ENCODE data around the gene CWC27. TPM values are rescaled to one million over a fixed set of nuclear protein-coding genes. Genes with fewer than 3 reads are reported as not detected.

CWC27 gene
- total and polyA plus RNA-seq, 9 of the 15 experiments (the other 6 are each of a cell fraction or from before 2014, with no cell fraction given): 19.7 to 49.3 (median 38.3) TPM

GRCh38 chr5:64768358-64769312 is at the start of gene CWC27, which contains the start of gene SREK1IP1 (continued):
- TF ChIP-seq MAFK (IDR thresholded peaks at IDR 0.05; ENCODE audit: low read length): no peak
- TF ChIP-seq NCOA6 (IDR thresholded peaks at IDR 0.05): no peak
- TF ChIP-seq ZC3H4 (CRISPR knock-in tag; IDR thresholded peaks at IDR 0.05; ENCODE audit: borderline replicate concordance): no peak
- TF ChIP-seq E2F1 (CRISPR knock-in tag; IDR thresholded peaks at IDR 0.05): no peak
- TF ChIP-seq ZC3H11A (IDR thresholded peaks at IDR 0.05; ENCODE audit: low read depth, low read length): no peak
- TF ChIP-seq JUN (IDR thresholded peaks at IDR 0.05; ENCODE audit: borderline replicate concordance, low read depth, low read length): no peak
- no peak for TF ChIP-seq JUN (CRISPR knock-in tag; IDR thresholded peaks at IDR 0.05; ENCODE audit: borderline replicate concordance)
- peak; percentile 31 for TF ChIP-seq E2F8 (IDR thresholded peaks at IDR 0.05; ENCODE audit: low read depth, partially characterized antibody)
- no peak; the same call in 1 of the 2 replicates for TF ChIP-seq EHMT2 (IDR thresholded peaks at IDR 0.05)
- no peak for TF ChIP-seq SAFB2 (IDR thresholded peaks at IDR 0.05; ENCODE audit: borderline replicate concordance, low read depth, low read length, severe bottlenecking)
- 0 out of 2 replicates have a peak, but pooled peaks have one; percentile 11 for TF ChIP-seq TCF3 (CRISPR knock-in tag; IDR thresholded peaks at IDR 0.05)
- TF ChIP-seq PRMT5 (CRISPR knock-in tag; IDR thresholded peaks at IDR 0.05): no peak
- TF ChIP-seq POLR2A (conservative IDR thresholded peaks at IDR 0.05): peak; percentile 88
- TF ChIP-seq TSC22D4 (tag; IDR thresholded peaks at IDR 0.05): no peak
- no peak for TF ChIP-seq PHB (CRISPR knock-in tag; IDR thresholded peaks at IDR 0.05)
- peak; percentile 83 for TF ChIP-seq POLR2AphosphoS5 (IDR thresholded peaks at IDR 0.05; ENCODE audit: control insufficient read depth, insufficient read depth, low read depth, low read length)
- TF ChIP-seq HNRNPL (IDR thresholded peaks at IDR 0.05; ENCODE audit: low read depth, low read length): no peak
- no peak for TF ChIP-seq MLX (CRISPR knock-in tag; conservative IDR thresholded peaks at IDR 0.05)
- TF ChIP-seq KAT2B (IDR thresholded peaks at IDR 0.05; ENCODE audit: low read depth, low read length): no peak
- TF ChIP-seq SP1 (CRISPR knock-in tag; IDR thresholded peaks at IDR 0.05): peak; percentile 67
- TF ChIP-seq SP2 (IDR thresholded peaks at IDR 0.05; ENCODE audit: extremely low read depth, low read depth, low read length, poor library complexity, severe bottlenecking): no peak
- TF ChIP-seq ZNF24 (IDR thresholded peaks at IDR 0.05): no peak
- no peak for TF ChIP-seq HMG20A (CRISPR knock-in tag; conservative IDR thresholded peaks at IDR 0.05)
- peak; percentile 75 for TF ChIP-seq FOXP1 (CRISPR knock-in tag; IDR thresholded peaks at IDR 0.05)
- peak; percentile 95 for TF ChIP-seq PHF8 (IDR thresholded peaks at IDR 0.05; ENCODE audit: borderline replicate concordance, low read length)

Measured in K562 (cell line).